Lower lobe of right lung (tissue), 2 donors: ENCODE measurements around the gene REX1BD. TPM values are rescaled to one million over a fixed set of nuclear protein-coding genes. Genes with fewer than 3 reads are reported as not detected.
A peak's percentile ranks its signal among the peaks of the same experiment; 100 is the strongest.

ENCODE experiments used
- ATAC-seq, 2 donors: fragments of 200-7000 bp; cut with Tn5 transposase; one replicate each; pipeline ENCODE4 v1.9.1; 2020 to 2022; ENCODE audit warnings: mild to moderate bottlenecking in 2 of 2, moderate library complexity in 2 of 2
- DNase-seq: peaks from one replicate; pipeline ENCODE4 v3.0.0-alpha.2; 2020
- H3K27ac ChIP-seq: fragments of 200-600 bp; one replicate; pipeline ENCODE4 v1.8.0; 2022
- H3K27me3 ChIP-seq: fragments of 200-600 bp; one replicate; pipeline ENCODE4 v1.8.0; 2022; ENCODE audit warnings: low read depth
- H3K36me3 ChIP-seq: fragments of 200-600 bp; one replicate; pipeline ENCODE4 v1.8.0; 2022; ENCODE audit warnings: mild to moderate bottlenecking
- H3K4me1 ChIP-seq: fragments of 200-600 bp; one replicate; pipeline ENCODE4 v1.8.0; 2022
- H3K4me3 ChIP-seq: fragments of 200-600 bp; one replicate; pipeline ENCODE4 v1.8.0; 2022; ENCODE audit warnings: mild to moderate bottlenecking
- H3K9me3 ChIP-seq: fragments of 200-600 bp; one replicate; pipeline ENCODE4 v1.8.0; 2022
- CTCF ChIP-seq: fragments of 200-600 bp; IDR thresholded peaks from one replicate; pipeline ENCODE4 v1.8.0; 2022; ENCODE audit warnings: antibody characterized with exemption, mild to moderate bottlenecking
- intact Hi-C: fragments of 100-400 bp; cut with DNase I; formaldehyde crosslinking; loops from one replicate; pipeline ENCODE4 v1.11.0; 2022
- total RNA-seq: library from RNA; stranded (reverse); fragmentation: NEBNext Ultra II Directional; extraction: Animal tissue kit (Norgen Biotek cat#: 25700); gene quantifications from one replicate; pipeline ENCODE4 v1.2.1, GENCODE V29; 2021
- donor health status: DM: no; HTN: yes; CAD: no; lungs with severe emphysema.

The REX1BD gene
- total RNA-seq, 1 donor from 2014 or later, result 60.4 TPM

- intact Hi-C loops, result no loop called here
- peak within 1 kb of the TSS; percentile 85 for H3K4me3 ChIP-seq
- no peak for TF ChIP-seq CTCF
- H3K27ac ChIP-seq, result peak within 1 kb of the TSS; percentile 92
- peaks cover 64% of the 10 kb centered on the region for H3K36me3 ChIP-seq
- no peaks in the 10 kb centered on the region for H3K9me3 ChIP-seq
- ATAC-seq (peak; percentile 98), DNase-seq (peak; percentile 98)
- H3K4me1 ChIP-seq, result peaks cover 21% of the 10 kb centered on the region
- H3K27me3 ChIP-seq, result no peaks in the 10 kb centered on the region
These were observed 16.8 kb upstream of the REX1BD start, which contains the start of gene UBA52 for GRCh38 chr19:18571564-18572344. UBA52 (plus strand) TSS chr19:18571857; CDS start chr19:18573301, 1,444 bp downstream.

- Histone ChIP-seq H3K4me1 (peaks cover 21% of the 10 kb centered on the region), H3K4me3 (no peak overlapping the region), H3K27me3 (no peaks in the 10 kb centered on the region), H3K36me3 (peaks cover 45% of the 10 kb centered on the region), H3K27ac (no peak overlapping the region), H3K9me3 (no peaks in the 10 kb centered on the region)
- TF ChIP-seq CTCF, result no peak
- DNase-seq (no peak), ATAC-seq (no peak)
- intact Hi-C loops, result no loop called here
These were observed 13.8 kb upstream of the REX1BD start for GRCh38 chr19:18574691-18575291.

- intact Hi-C loops, result no loop called here
- Histone ChIP-seq H3K4me1 (peaks cover 16% of the 10 kb centered on the region), H3K9me3 (no peaks in the 10 kb centered on the region), H3K36me3 (peaks cover 45% of the 10 kb centered on the region), H3K27ac (no peak overlapping the region), H3K4me3 (no peak overlapping the region), H3K27me3 (no peaks in the 10 kb centered on the region)
- no peak for TF ChIP-seq CTCF
- no peak for ATAC-seq
- DNase-seq, result no peak
These were observed 12.2 kb upstream of the REX1BD start for GRCh38 chr19:18576383-18576782.

GRCh38 chr19:18577365-18577914, 11.2 kb upstream of the REX1BD start:
- intact Hi-C loops, result no loop called here
- no peaks in the 10 kb centered on the region for H3K9me3 ChIP-seq
- no peak overlapping the region for H3K27ac ChIP-seq
- no peak overlapping the region for H3K4me3 ChIP-seq
- no peak for ATAC-seq
- peaks cover 45% of the 10 kb centered on the region for H3K36me3 ChIP-seq
- DNase-seq, result no peak
- H3K27me3 ChIP-seq, result no peaks in the 10 kb centered on the region
- peaks cover 12% of the 10 kb centered on the region for H3K4me1 ChIP-seq
- no peak for TF ChIP-seq CTCF

- intact Hi-C loops, result no loop called here
- Histone ChIP-seq H3K4me3 (no peak overlapping the region), H3K27ac (no peak overlapping the region), H3K36me3 (peaks cover 23% of the 10 kb centered on the region), H3K9me3 (no peaks in the 10 kb centered on the region), H3K4me1 (no peaks in the 10 kb centered on the region), H3K27me3 (no peaks in the 10 kb centered on the region)
- no peak for DNase-seq
- no peak for TF ChIP-seq CTCF
- no peak for ATAC-seq
These were observed 8.3 kb upstream of the REX1BD start for GRCh38 chr19:18580311-18580710.
